GM20431 (cell line): ENCODE data around the gene CLDN10.
"Not testable (repeated sequence)": the region's sequence is repeated elsewhere in the genome, so short reads cannot be mapped to it uniquely, and the experiment has no call there.

Source experiments
- in situ Hi-C: fragments of 300-500 bp; cut with MseI, MboI; formaldehyde crosslinking; loops from one replicate; pipeline ENCODE4 v1.15.0; 2020; ENCODE audit warnings: low sequenced_read_pairs; ENCODE audit not compliant: unreplicated experiment

CLDN10 gene, protein sequence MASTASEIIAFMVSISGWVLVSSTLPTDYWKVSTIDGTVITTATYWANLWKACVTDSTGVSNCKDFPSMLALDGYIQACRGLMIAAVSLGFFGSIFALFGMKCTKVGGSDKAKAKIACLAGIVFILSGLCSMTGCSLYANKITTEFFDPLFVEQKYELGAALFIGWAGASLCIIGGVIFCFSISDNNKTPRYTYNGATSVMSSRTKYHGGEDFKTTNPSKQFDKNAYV

GRCh38 chr13:95552539-95553441 is at the start of gene CLDN10:
TSS of gene CLDN10 (plus strand) at chr13:95552720. CDS start at chr13:95552754, 34 bp downstream.
- in situ Hi-C loops, result no loop called here

DNA sequence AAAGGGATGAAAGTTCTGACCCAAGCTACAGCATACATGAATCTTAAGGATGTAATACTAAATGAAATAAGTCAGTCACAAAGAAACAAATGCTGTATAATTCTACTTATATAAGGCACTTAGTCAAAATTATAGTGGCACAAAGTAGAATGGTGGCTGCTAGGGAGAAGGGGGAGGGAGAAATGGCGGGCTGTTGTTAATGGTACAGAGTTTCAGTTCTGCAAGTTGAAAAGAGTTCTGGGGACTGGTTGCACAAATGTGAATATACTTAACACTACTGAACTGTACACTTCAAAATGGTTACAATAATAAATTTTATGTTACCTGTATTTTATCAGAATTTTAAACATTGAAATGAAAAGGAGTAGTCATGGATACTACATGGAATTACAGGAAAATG is 48.9 kb upstream of the CLDN10 start:
- in situ Hi-C loops, result no loop called here

DNA sequence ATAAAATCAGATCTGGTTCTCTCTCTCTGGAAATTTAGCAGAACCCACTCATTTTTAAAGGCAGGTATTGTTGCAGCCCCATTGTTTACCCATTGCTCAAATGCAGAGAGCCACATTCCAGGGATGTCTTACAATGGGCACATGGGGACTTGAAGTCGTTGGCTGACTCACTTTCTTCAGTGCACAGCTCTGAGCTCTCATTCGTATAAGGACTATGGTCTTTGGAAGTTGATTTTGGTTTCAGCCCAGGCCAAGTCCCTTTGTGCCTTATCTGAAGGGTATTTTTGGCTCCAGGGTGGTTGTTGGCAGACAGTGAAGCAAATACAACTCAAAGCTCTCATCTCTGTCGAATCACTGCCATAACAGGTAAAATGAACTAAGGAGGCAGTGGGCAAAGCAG is 47.3 kb upstream of the CLDN10 start:
- in situ Hi-C loops, result no loop called here

GRCh38 chr13:95505986-95506385 is 46.5 kb upstream of the CLDN10 start:
- in situ Hi-C loops, result no loop called here

DNA sequence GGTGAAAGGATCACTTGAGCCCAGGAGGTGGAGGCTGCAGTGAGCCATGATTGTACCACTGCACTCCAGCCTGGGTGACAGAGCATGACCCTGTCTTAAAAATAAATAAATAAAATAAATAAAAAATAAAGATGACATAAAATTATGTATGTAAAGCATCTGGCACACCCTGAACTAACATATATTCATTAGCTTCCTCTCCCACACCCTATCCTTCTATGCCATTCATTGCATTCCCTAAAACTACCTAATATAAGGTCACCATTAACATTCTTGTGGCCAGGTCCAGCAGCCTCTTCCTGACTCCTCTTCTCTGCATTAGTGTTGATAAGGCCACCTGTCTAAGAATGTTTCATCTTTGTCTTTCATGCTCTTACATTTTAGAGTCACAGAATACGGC is 44.5 kb upstream of the CLDN10 start:
- in situ Hi-C loops, result no loop called here

DNA sequence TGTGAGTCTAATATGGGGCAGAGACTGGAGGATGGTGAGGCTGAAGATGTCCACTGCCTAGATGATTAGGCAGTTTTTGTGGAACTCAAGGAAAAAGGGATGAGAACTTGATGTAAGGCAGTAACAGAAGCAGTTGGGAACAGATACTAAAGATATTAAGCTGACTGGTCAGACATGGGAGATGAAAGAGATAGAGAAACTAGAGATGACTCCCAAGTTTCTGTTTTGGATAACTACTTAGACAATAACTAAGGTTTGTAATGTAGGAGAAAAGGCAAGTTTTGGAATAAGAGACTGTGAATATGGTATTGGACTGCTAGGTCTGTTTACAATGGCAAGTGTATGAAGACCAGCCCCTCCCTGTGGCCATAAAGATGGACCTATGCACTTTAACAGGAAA is 43.5 kb upstream of the CLDN10 start:
- in situ Hi-C loops, result no loop called here

- in situ Hi-C loops, result no loop called here
Measured at GRCh38 chr13:95509521-95510310, 42.8 kb upstream of the CLDN10 start.

GRCh38 chr13:95510950-95511349 is 41.6 kb upstream of the CLDN10 start:
- in situ Hi-C loops, result no loop called here

- in situ Hi-C loops, result no loop called here
Measured at GRCh38 chr13:95512424-95512823, 40.1 kb upstream of the CLDN10 start.

DNA sequence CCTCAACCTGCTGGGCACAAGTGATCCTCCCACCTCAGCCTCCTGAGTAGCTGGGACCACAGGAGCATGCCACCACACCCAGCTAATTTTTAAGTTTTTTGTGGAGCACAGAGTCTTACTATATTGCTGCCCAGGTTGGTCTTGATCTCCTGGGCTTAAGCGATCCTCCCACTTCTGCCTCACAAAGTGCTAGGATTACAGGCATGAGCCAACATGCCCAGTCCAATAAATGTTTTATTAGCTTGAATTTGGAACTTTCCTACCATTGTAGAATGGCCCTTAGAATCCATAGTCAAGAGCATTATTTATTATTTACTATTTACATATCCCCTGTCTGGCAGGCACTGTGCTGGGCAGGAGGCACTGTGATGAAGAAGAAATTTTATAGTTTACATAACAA is 39.6 kb upstream of the CLDN10 start:
- in situ Hi-C loops, result no loop called here

- in situ Hi-C loops, result not testable (repeated sequence)
Measured at GRCh38 chr13:95515606-95516005, 36.9 kb upstream of the CLDN10 start.

DNA sequence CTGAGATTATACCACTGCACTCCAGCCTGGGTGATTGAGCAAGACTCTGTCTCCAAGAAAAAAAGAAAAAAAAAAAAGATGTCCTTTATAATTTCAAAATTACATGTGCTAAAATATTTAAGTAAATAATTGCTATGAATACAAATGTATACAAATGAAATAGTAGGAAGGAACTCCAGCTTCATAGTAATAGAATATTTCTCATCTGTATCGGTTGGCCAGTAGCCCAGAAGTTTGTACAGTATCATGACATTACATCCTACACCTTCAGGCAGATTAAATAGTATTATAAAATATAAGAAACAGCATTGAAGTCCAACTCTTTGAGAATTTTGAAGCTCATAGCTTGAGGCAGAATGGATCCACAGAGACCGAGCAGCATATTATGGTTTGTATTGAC is 36.5 kb upstream of the CLDN10 start:
- in situ Hi-C loops, result no loop called here

DNA sequence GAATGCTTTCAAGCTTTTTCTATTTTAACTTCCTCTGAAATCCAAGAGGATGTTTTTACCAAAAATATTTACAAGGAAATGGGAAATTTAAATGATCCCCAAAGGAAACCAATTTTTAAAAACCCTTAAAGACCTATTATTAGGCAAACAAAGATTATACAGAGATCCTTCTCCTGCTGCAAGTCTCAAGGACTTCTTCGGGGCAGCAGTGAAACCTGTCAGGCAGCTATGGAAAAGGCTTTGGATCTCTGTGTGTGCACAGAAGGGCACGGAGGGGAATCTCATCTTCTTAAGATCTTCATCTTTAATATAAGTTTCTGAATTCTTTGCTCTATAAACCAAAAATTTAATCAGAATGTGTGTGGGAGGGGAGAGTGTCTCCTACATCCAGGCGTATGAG is 36.0 kb upstream of the CLDN10 start:
- in situ Hi-C loops, result no loop called here

- in situ Hi-C loops, result no loop called here
Measured at GRCh38 chr13:95523598-95523997, 28.9 kb upstream of the CLDN10 start.

DNA sequence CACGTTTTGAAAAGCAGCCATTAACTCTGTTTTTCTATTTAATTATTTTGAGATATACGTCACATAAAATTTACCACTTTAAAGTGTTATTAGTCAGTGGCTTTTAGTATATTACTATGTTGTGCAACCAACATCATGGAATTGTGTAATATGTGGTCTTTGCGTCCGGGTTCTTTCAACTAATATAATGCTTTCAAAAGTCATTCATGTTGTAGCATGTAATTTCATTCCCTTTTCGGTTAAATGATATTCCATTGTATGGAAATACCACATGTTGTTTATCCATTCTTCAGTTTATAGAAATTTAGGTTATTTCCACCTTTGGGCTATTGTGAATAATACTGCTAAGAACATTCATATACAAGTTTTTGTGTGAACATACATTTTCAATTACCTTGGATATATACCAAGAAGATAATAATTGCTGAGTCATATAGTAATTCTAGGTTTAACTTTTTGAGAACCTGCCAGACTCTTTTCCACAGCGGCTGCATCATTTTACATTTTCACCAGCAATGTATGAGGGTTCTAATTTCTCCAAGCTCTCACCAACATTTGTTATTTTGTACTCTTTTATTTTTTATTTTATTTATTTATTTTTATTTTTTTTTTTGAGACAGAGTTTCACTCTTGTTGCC is 28.1 kb upstream of the CLDN10 start:
- in situ Hi-C loops, result no loop called here

DNA sequence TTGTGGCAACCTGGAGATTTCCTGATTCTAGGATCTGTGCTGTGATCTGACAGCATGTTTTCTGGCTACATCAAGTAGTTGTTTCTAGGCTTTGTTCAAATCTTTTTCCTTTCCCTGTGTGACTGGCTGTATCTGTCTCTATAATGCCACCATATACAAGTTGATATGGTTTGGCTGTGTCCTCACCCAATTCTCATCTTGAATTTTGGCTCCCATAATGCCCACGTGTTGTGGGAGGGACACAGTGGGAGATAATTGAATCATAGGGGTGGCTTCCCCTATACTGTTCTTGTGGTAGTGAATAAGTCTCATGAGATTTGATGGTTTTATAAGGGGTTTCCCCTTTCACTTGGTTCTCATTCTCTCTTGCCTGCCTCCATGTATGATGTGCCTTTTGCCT is 24.6 kb upstream of the CLDN10 start:
- in situ Hi-C loops, result loop anchor here (25.0 kb wide), 1 partner anchor 309 kb away; no protein-coding TSS in a partner anchor

GRCh38 chr13:95530178-95530577 is 22.3 kb upstream of the CLDN10 start:
- in situ Hi-C loops, result loop anchor here (25.0 kb wide), 1 partner anchor 307 kb away; no protein-coding TSS in a partner anchor

- in situ Hi-C loops, result loop anchor here (25.0 kb wide), 1 partner anchor 304 kb away; no protein-coding TSS in a partner anchor
Measured at GRCh38 chr13:95533545-95534160, 18.9 kb upstream of the CLDN10 start.

- in situ Hi-C loops, result loop anchor here (25.0 kb wide), 1 partner anchor 302 kb away; no protein-coding TSS in a partner anchor
Measured at GRCh38 chr13:95535243-95535642, 17.3 kb upstream of the CLDN10 start.
